Measurements from ENCODE around the gene PRKN.

PRKN gene

DNA sequence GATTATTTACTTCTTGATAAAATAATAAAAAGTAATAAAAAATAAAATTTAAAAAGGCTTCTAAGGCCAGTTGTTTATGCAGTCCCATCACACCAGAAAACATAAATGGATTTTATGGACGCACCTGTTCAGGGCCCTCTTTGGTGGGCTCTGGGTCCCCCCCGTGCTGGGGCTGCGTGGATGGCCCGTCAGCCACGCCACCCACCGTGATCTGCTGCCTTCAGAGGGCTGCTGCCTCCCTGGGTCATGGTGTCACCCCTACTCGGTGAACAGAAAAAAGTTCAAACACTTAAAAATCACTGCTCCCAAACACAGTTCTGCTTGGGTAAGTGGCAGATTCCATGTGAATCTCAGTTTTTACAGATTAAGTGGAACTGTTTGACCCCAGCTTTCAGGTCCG is 1006.1 kb downstream of the PRKN start:
- no peak overlapping the region for H3K4me3 ChIP-seq (ENCODE audit: low read depth, low read length)
- H3K4me1 ChIP-seq (ENCODE audit: control insufficient read depth, insufficient read depth, low read length) = no peaks in the 10 kb centered on the region
- POLR2A ChIA-PET = no interaction called here
- no peak for TF ChIP-seq ZNF76 (tag by site-specific recombination; IDR thresholded peaks at IDR 0.05; ENCODE audit: borderline replicate concordance, low read depth)
- TF ChIP-seq ZNF175 (tag by site-specific recombination; IDR thresholded peaks at IDR 0.05) = no peak
- no peak for TF ChIP-seq OSR2 (tag by site-specific recombination; IDR thresholded peaks at IDR 0.05)
- TF ChIP-seq ZNF214 (tag by site-specific recombination; IDR thresholded peaks at IDR 0.05; ENCODE audit: borderline replicate concordance) = no peak
- TF ChIP-seq GLIS2 (tag by site-specific recombination; IDR thresholded peaks at IDR 0.05) = no peak
- no peak for TF ChIP-seq ZNF664 (tag by site-specific recombination; IDR thresholded peaks at IDR 0.05)
- TF ChIP-seq ZNF121 (tag by site-specific recombination; IDR thresholded peaks at IDR 0.05) = no peak
- no peak for TF ChIP-seq BCL11A (tag by site-specific recombination; IDR thresholded peaks at IDR 0.05; ENCODE audit: low read depth)
- no peak for TF ChIP-seq ZNF155 (tag by site-specific recombination; IDR thresholded peaks at IDR 0.05)
- CTCF ChIA-PET = no interaction called here
- no peaks in the 10 kb centered on the region for H3K9me3 ChIP-seq (ENCODE audit: control insufficient read depth, insufficient read depth, low read depth, low read length)
- H3K36me3 ChIP-seq (ENCODE audit: control insufficient read depth in 2 of 2, insufficient read depth in 1 of 2, low read length in 2 of 2) = no peaks in the 10 kb centered on the region
- no peak overlapping the region for H3K27ac ChIP-seq (ENCODE audit: extremely low read depth, low read depth, low read length)

GRCh38 chr6:161716176-161716575 is 1011.4 kb downstream of the PRKN start:
- ChIA-PET CTCF (no interaction called here), POLR2A (no interaction called here)
- H3K4me3 ChIP-seq (ENCODE audit: low read depth, low read length) = no peak overlapping the region
- no peaks in the 10 kb centered on the region for H3K9me3 ChIP-seq (ENCODE audit: control insufficient read depth, insufficient read depth, low read depth, low read length)
- no peaks in the 10 kb centered on the region for H3K4me1 ChIP-seq (ENCODE audit: control insufficient read depth, insufficient read depth, low read length)
- TF ChIP-seq ZNF629 (tag by site-specific recombination; IDR thresholded peaks at IDR 0.05) = no peak
- TF ChIP-seq ZNF24 (tag by site-specific recombination; IDR thresholded peaks at IDR 0.05) = no peak
- TF ChIP-seq, protein P1, sequence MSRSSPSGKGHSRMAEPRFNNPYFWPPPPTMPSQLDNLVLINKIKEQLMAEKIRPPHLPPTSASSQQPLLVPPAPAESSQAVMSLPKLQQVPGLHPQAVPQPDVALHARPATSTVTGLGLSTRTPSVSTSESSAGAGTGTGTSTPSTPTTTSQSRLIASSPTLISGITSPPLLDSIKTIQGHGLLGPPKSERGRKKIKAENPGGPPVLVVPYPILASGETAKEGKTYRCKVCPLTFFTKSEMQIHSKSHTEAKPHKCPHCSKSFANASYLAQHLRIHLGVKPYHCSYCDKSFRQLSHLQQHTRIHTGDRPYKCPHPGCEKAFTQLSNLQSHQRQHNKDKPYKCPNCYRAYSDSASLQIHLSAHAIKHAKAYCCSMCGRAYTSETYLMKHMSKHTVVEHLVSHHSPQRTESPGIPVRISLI (tag by site-specific recombination; IDR thresholded peaks at IDR 0.05) = no peak
- no peak for TF ChIP-seq REPIN1 (tag by site-specific recombination; IDR thresholded peaks at IDR 0.05; ENCODE audit: low read depth)
- TF ChIP-seq, protein P2, sequence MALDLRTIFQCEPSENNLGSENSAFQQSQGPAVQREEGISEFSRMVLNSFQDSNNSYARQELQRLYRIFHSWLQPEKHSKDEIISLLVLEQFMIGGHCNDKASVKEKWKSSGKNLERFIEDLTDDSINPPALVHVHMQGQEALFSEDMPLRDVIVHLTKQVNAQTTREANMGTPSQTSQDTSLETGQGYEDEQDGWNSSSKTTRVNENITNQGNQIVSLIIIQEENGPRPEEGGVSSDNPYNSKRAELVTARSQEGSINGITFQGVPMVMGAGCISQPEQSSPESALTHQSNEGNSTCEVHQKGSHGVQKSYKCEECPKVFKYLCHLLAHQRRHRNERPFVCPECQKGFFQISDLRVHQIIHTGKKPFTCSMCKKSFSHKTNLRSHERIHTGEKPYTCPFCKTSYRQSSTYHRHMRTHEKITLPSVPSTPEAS (tag by site-specific recombination; IDR thresholded peaks at IDR 0.05) = no peak
- no peak for TF ChIP-seq ZNF223 (tag by site-specific recombination; IDR thresholded peaks at IDR 0.05)
- no peak for TF ChIP-seq ZNF146 (tag by site-specific recombination; IDR thresholded peaks at IDR 0.05)
- no peak for TF ChIP-seq ZNF658 (tag by site-specific recombination; IDR thresholded peaks at IDR 0.05)
- no peak for TF ChIP-seq ZNF26 (tag by site-specific recombination; IDR thresholded peaks at IDR 0.05)
- no peak for TF ChIP-seq OVOL3 (tag by site-specific recombination; IDR thresholded peaks at IDR 0.05)
- no peak for TF ChIP-seq ZNF174 (tag by site-specific recombination; IDR thresholded peaks at IDR 0.05)
- no peak for TF ChIP-seq ZNF600 (tag by site-specific recombination; IDR thresholded peaks at IDR 0.05)
- no peak for TF ChIP-seq MEIS1 (CRISPR knock-in tag; IDR thresholded peaks at IDR 0.05; ENCODE audit: borderline replicate concordance)
- H3K27ac ChIP-seq (ENCODE audit: extremely low read depth, low read depth, low read length) = no peak overlapping the region
- H3K36me3 ChIP-seq (ENCODE audit: control insufficient read depth in 2 of 2, insufficient read depth in 1 of 2, low read length in 2 of 2) = no peaks in the 10 kb centered on the region
